ENCODE data around the gene MAOA. TPM values are rescaled to one million over a fixed set of nuclear protein-coding genes. Genes with fewer than 3 reads are reported as not detected.

Gene MAOA
- total and polyA plus RNA-seq, 9 of the 15 experiments (the other 6 are each of a cell fraction or from before 2014, with no cell fraction given), result 0.68 to 2.7 (median 1.9) TPM

- no peak for TF ChIP-seq NEUROD1 (IDR thresholded peaks at IDR 0.05; ENCODE audit: borderline replicate concordance, low read depth, low read length, partially characterized antibody)
- no peak for TF ChIP-seq ZEB2 (IDR thresholded peaks at IDR 0.05)
- TF ChIP-seq KLF16 (IDR thresholded peaks at IDR 0.05), result no peak
- no peak for TF ChIP-seq HMG20A (CRISPR knock-in tag; conservative IDR thresholded peaks at IDR 0.05)
- no peak for TF ChIP-seq ZNF124 (CRISPR knock-in tag; IDR thresholded peaks at IDR 0.05)
- no peak for TF ChIP-seq YBX1 (IDR thresholded peaks at IDR 0.05)
- TF ChIP-seq FOXJ3 (CRISPR knock-in tag; IDR thresholded peaks at IDR 0.05), result no peak
- TF ChIP-seq ZSCAN29 (IDR thresholded peaks at IDR 0.05), result no peak
Observed at GRCh38 chrX:43661521-43662240, 5.6 kb downstream of the MAOA start (continued).

GRCh38 chrX:43663173-43663572 lies 7.1 kb downstream of the MAOA start:
- ATAC-seq, result no peak
- Histone ChIP-seq H4K20me1 (replicated peaks; ENCODE audit: control insufficient read depth, insufficient read depth, low read length) (no peaks in the 10 kb centered on the region), H3K4me2 (ENCODE audit: insufficient read depth, low read length) (no peak overlapping the region), H3K36me3 (ENCODE audit: control insufficient read depth, insufficient read depth, low read length) (no peaks in the 10 kb centered on the region), H3K4me1 (replicated peaks in 1 of 2; ENCODE audit: control insufficient read depth in 2 of 2, insufficient read depth in 2 of 2, low read length in 2 of 2) (no peaks in the 10 kb centered on the region), H3K4me3 (no peak overlapping the region), H3K9me1 (ENCODE audit: control insufficient read depth, insufficient read depth, low read length) (no peaks in the 10 kb centered on the region), H3K79me2 (ENCODE audit: control insufficient read depth, insufficient read depth, low read length) (no peaks in the 10 kb centered on the region), H3K9me3 (replicated peaks; ENCODE audit: control insufficient read depth, insufficient read depth, low read depth, low read length) (no peaks in the 10 kb centered on the region), H2AFZ (ENCODE audit: low read depth, low read length) (no peak overlapping the region), H3K27me3 (ENCODE audit: control insufficient read depth in 2 of 2, insufficient read depth in 2 of 2, low read length in 2 of 2) (no peaks in the 10 kb centered on the region), H3K9ac (ENCODE audit: insufficient read depth in 1 of 2, low read depth in 2 of 2, low read length in 2 of 2) (no peak overlapping the region), H3K27ac (ENCODE audit: extremely low read depth, low read depth, low read length) (no peak overlapping the region)
- BruUV-seq (replicated peaks), result no TSS peak
- no peak for FAIRE-seq
- POLR2A ChIA-PET, result no interaction called here
- intact Hi-C loops (cut with micrococcal nuclease), result no loop called here
- in situ Hi-C loops (cut with MboI), result no loop called here
- CTCF ChIA-PET (ENCODE audit: low intra/inter-chr PET ratio), result no interaction called here
- DNase-seq (ENCODE audit: extremely low read depth in 1 of 4, low spot score in 3 of 4), result no peak
- 7% methylated on average over 1 of the region's 1 CpG for WGBS (ENCODE audit: insufficient coverage, low coverage, missing lambda C conversion rate)
- TF ChIP-seq ATF1 (CRISPR knock-in tag; IDR thresholded peaks at IDR 0.05) (no peak), ATF1 (tag; IDR thresholded peaks at IDR 0.05) (no peak), MCM3 (IDR thresholded peaks at IDR 0.05) (no peak), RNF2 (IDR thresholded peaks at IDR 0.05) (no peak), TSC22D4 (tag; IDR thresholded peaks at IDR 0.05) (no peak), SMARCB1 (IDR thresholded peaks at IDR 0.05; ENCODE audit: insufficient read length, low read depth) (no peak), SRSF9 (IDR thresholded peaks at IDR 0.05; ENCODE audit: borderline replicate concordance, low read depth, low read length) (no peak), ZEB2 (IDR thresholded peaks at IDR 0.05) (no peak), NFXL1 (CRISPR knock-in tag; IDR thresholded peaks at IDR 0.05) (no peak), PPARD (CRISPR knock-in tag; IDR thresholded peaks at IDR 0.05) (no peak), ZNF316 (IDR thresholded peaks at IDR 0.05) (no peak), KDM4B (IDR thresholded peaks at IDR 0.05; ENCODE audit: borderline replicate concordance in 2 of 2, low read depth in 1 of 2) (no peak), PHTF2 (CRISPR knock-in tag; IDR thresholded peaks at IDR 0.05) (no peak), OTX1 (CRISPR knock-in tag; IDR thresholded peaks at IDR 0.05) (no peak)
- TF ChIP-seq, protein P1, sequence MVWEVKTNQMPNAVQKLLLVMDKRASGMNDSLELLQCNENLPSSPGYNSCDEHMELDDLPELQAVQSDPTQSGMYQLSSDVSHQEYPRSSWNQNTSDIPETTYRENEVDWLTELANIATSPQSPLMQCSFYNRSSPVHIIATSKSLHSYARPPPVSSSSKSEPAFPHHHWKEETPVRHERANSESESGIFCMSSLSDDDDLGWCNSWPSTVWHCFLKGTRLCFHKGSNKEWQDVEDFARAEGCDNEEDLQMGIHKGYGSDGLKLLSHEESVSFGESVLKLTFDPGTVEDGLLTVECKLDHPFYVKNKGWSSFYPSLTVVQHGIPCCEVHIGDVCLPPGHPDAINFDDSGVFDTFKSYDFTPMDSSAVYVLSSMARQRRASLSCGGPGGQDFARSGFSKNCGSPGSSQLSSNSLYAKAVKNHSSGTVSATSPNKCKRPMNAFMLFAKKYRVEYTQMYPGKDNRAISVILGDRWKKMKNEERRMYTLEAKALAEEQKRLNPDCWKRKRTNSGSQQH (CRISPR knock-in tag; IDR thresholded peaks at IDR 0.05), result no peak
- TF ChIP-seq, protein P2, sequence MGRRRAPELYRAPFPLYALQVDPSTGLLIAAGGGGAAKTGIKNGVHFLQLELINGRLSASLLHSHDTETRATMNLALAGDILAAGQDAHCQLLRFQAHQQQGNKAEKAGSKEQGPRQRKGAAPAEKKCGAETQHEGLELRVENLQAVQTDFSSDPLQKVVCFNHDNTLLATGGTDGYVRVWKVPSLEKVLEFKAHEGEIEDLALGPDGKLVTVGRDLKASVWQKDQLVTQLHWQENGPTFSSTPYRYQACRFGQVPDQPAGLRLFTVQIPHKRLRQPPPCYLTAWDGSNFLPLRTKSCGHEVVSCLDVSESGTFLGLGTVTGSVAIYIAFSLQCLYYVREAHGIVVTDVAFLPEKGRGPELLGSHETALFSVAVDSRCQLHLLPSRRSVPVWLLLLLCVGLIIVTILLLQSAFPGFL (CRISPR knock-in tag; IDR thresholded peaks at IDR 0.05), result no peak
